HepG2 (cell line): ENCODE measurements around the gene NSF. TPM values are rescaled to one million over a fixed set of nuclear protein-coding genes. Genes with fewer than 3 reads are reported as not detected.
A peak's percentile ranks its signal among the peaks of the same experiment; 100 is the strongest.

ENCODE experiments used
- CCAR2 ChIP-seq: fragments of 200-400 bp; formaldehyde crosslinking; optimal IDR thresholded peaks from 2 replicates; pipeline ENCODE3; 2018; ENCODE audit warnings: low read depth, mild to moderate bottlenecking, low read length, moderate library complexity
- HMG20A ChIP-seq: IDR thresholded peaks from 2 replicates; pipeline ENCODE4 v1.6.1; 2016; ENCODE audit warnings: borderline replicate concordance
- MAZ ChIP-seq, 2 experiments: sonication (generic) in 1 of 2; formaldehyde crosslinking in 1 of 2; IDR thresholded peaks; 2 replicates each; pipeline versions ENCODE4 v1.5.0 to v1.6.1; 2012 to 2020; ENCODE audit warnings: low read depth in 2 of 2, mild to moderate bottlenecking in 2 of 2, borderline replicate concordance in 1 of 2, improper control_type of control experiment in 1 of 2, low read length in 1 of 2, missing genetic modification reagents in 1 of 2, moderate library complexity in 1 of 2
- NR2F6 ChIP-seq, 2 experiments: IDR thresholded peaks; 2 replicates each; pipeline ENCODE4 v1.6.1; 2016; ENCODE audit warnings: antibody characterized with exemption in 1 of 2, mild to moderate bottlenecking in 1 of 2
- NR3C1 ChIP-seq: sonication (generic); formaldehyde crosslinking; IDR thresholded peaks from 2 replicates; pipeline ENCODE4 v1.4.0; 2020; ENCODE audit warnings: missing genetic modification reagents
- RBAK ChIP-seq: sonication (generic); formaldehyde crosslinking; IDR thresholded peaks from 2 replicates; pipeline ENCODE4 v1.5.1; 2020; ENCODE audit warnings: mild to moderate bottlenecking, missing genetic modification reagents
- SALL2 ChIP-seq: sonication (generic); formaldehyde crosslinking; IDR thresholded peaks from 2 replicates; pipeline ENCODE4 v1.8.1; 2023; ENCODE audit warnings: mild to moderate bottlenecking, missing genetic modification reagents, inconsistent platforms
- SMAD3 ChIP-seq: sonication (generic); formaldehyde crosslinking; IDR thresholded peaks from 2 replicates; pipeline ENCODE4 v1.4.0; 2020; ENCODE audit warnings: missing genetic modification reagents
- ZBTB7A ChIP-seq: sonication (generic); formaldehyde crosslinking; IDR thresholded peaks from 2 replicates; pipeline ENCODE4 v1.8.0; 2022; ENCODE audit warnings: mild to moderate bottlenecking, missing genetic modification reagents
- polyA plus RNA-seq, 8 experiments: library from polyadenylated mRNA; depleted of rRNA in 3 of 8; stranded (reverse) in 7 of 8; unstranded in 1 of 8; fragments of >200 nt; fragmentation: Illumina TruSeq in 4 of 8; extraction: Trizol in 4 of 8; gene quantifications; 2 replicates each; pipeline versions ENCODE4 v1.2.1 to v1.2.3, GENCODE V29; 2011 to 2016; ENCODE audit warnings: low read depth in 4 of 8, missing spikeins in 1 of 8, mixed read lengths in 1 of 8; ENCODE audit not compliant: insufficient read depth in 1 of 8
- total RNA-seq, 5 experiments: library from RNA; depleted of rRNA; stranded (reverse); fragments of >200 nt; fragmentation: Illumina TruSeq; extraction: Trizol; gene quantifications; 2 replicates each; pipeline ENCODE4 v1.2.3, GENCODE V29; 2016; ENCODE audit warnings: low read depth in 1 of 5
- TF ChIP-seq, protein P1 (sequence below): sonication (generic); formaldehyde crosslinking; IDR thresholded peaks from 2 replicates; pipeline ENCODE4 v1.9.0; 2021; ENCODE audit warnings: mild to moderate bottlenecking, missing genetic modification reagents
- TF ChIP-seq, protein P2 (sequence below): sonication (generic); formaldehyde crosslinking; conservative IDR thresholded peaks from 2 replicates; pipeline ENCODE4 v1.8.0; 2022; ENCODE audit warnings: low read depth, missing genetic modification reagents
- TF ChIP-seq, protein P3 (sequence below): sonication (generic); formaldehyde crosslinking; IDR thresholded peaks from 2 replicates; pipeline ENCODE4 v1.8.1; 2023; ENCODE audit warnings: mild to moderate bottlenecking, moderate library complexity, missing genetic modification reagents
- TF ChIP-seq, protein P4 (sequence below): sonication (generic); formaldehyde crosslinking; IDR thresholded peaks from 2 replicates; pipeline ENCODE4 v1.8.0; 2022; ENCODE audit warnings: missing genetic modification reagents, mild to moderate bottlenecking, moderate library complexity, borderline replicate concordance
- TF ChIP-seq, protein P5 (sequence below): sonication (generic); formaldehyde crosslinking; IDR thresholded peaks from 2 replicates; pipeline ENCODE4 v1.8.0; 2022; ENCODE audit warnings: missing genetic modification reagents, low read depth, mild to moderate bottlenecking, borderline replicate concordance
- TF ChIP-seq, protein P6 (sequence below): sonication (generic); formaldehyde crosslinking; IDR thresholded peaks from 2 replicates; pipeline ENCODE4 v1.4.0; 2020; ENCODE audit warnings: low read depth, mild to moderate bottlenecking, missing genetic modification reagents

The NSF gene
- total and polyA plus RNA-seq, 2 of the 13 experiments (the other 11 are each of a cell fraction or from before 2014, with no cell fraction given), result 21.9 to 37.8 TPM

DNA sequence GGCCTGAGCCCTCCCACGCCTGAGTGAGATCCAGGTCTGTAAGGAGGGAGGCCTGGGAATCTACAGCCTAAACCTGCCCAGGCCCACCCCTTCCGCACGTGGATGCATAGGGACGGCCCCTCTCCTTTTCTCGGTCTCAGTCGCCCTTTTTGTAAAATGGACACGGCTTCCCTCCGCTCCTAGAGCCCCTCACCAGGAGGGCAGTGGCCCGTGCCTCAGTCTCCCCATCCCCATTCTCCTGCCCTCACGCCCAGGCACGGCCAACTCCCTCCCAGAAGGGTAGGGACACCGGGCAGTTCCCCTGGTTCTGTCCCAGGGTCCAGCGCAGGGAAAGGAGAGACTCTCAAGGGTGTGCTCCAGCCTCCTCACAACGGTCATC, 180.0 kb downstream of the NSF start (continued):
- TF ChIP-seq, protein P1, sequence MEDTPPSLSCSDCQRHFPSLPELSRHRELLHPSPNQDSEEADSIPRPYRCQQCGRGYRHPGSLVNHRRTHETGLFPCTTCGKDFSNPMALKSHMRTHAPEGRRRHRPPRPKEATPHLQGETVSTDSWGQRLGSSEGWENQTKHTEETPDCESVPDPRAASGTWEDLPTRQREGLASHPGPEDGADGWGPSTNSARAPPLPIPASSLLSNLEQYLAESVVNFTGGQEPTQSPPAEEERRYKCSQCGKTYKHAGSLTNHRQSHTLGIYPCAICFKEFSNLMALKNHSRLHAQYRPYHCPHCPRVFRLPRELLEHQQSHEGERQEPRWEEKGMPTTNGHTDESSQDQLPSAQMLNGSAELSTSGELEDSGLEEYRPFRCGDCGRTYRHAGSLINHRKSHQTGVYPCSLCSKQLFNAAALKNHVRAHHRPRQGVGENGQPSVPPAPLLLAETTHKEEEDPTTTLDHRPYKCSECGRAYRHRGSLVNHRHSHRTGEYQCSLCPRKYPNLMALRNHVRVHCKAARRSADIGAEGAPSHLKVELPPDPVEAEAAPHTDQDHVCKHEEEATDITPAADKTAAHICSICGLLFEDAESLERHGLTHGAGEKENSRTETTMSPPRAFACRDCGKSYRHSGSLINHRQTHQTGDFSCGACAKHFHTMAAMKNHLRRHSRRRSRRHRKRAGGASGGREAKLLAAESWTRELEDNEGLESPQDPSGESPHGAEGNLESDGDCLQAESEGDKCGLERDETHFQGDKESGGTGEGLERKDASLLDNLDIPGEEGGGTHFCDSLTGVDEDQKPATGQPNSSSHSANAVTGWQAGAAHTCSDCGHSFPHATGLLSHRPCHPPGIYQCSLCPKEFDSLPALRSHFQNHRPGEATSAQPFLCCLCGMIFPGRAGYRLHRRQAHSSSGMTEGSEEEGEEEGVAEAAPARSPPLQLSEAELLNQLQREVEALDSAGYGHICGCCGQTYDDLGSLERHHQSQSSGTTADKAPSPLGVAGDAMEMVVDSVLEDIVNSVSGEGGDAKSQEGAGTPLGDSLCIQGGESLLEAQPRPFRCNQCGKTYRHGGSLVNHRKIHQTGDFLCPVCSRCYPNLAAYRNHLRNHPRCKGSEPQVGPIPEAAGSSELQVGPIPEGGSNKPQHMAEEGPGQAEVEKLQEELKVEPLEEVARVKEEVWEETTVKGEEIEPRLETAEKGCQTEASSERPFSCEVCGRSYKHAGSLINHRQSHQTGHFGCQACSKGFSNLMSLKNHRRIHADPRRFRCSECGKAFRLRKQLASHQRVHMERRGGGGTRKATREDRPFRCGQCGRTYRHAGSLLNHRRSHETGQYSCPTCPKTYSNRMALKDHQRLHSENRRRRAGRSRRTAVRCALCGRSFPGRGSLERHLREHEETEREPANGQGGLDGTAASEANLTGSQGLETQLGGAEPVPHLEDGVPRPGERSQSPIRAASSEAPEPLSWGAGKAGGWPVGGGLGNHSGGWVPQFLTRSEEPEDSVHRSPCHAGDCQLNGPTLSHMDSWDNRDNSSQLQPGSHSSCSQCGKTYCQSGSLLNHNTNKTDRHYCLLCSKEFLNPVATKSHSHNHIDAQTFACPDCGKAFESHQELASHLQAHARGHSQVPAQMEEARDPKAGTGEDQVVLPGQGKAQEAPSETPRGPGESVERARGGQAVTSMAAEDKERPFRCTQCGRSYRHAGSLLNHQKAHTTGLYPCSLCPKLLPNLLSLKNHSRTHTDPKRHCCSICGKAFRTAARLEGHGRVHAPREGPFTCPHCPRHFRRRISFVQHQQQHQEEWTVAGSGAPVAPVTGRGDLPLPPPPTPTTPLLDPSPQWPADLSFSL (CRISPR knock-in tag), result no peak
- TF ChIP-seq, protein P2, sequence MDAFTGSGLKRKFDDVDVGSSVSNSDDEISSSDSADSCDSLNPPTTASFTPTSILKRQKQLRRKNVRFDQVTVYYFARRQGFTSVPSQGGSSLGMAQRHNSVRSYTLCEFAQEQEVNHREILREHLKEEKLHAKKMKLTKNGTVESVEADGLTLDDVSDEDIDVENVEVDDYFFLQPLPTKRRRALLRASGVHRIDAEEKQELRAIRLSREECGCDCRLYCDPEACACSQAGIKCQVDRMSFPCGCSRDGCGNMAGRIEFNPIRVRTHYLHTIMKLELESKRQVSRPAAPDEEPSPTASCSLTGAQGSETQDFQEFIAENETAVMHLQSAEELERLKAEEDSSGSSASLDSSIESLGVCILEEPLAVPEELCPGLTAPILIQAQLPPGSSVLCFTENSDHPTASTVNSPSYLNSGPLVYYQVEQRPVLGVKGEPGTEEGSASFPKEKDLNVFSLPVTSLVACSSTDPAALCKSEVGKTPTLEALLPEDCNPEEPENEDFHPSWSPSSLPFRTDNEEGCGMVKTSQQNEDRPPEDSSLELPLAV, result no peak
- TF ChIP-seq SMAD3 (no peak), HMG20A (no peak), ZBTB7A (peak; percentile 64), NR3C1 (CRISPR knock-in tag) (no peak), NR2F6 (IDR thresholded peaks at IDR 0.05) (no peak), NR2F6 (CRISPR knock-in tag; IDR thresholded peaks at IDR 0.05) (no peak), RBAK (CRISPR knock-in tag) (0 out of 2 replicates have a peak, but pooled peaks have one; percentile 26), SALL2 (CRISPR knock-in tag) (peak; percentile 12; the same call in 1 of the 2 replicates), MAZ (IDR thresholded peaks at IDR 0.05; ENCODE audit: borderline replicate concordance, low read depth, low read length) (no peak), MAZ (CRISPR knock-in tag; IDR thresholded peaks at IDR 0.05; ENCODE audit: low read depth) (no peak), CCAR2 (no peak)
- TF ChIP-seq, protein P3, sequence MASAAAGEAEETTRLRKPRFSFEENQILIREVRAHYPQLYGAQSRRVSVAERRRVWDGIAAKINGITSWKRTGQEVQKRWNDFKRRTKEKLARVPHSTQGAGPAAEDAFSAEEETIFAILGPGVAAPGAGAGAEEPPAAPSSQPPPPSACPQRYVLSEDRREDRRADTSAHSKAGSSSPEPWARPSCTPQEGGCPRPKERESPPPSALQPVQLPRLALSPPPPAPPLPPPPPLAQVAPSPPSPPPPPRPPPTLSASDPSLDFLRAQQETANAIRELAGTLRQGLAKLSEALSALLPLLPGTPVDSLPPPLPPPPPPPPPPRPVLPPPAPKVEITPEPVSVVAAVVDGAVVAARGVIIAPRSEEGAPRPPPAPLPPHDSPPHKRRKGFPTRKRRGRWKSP, result no peak
- TF ChIP-seq, protein P4, sequence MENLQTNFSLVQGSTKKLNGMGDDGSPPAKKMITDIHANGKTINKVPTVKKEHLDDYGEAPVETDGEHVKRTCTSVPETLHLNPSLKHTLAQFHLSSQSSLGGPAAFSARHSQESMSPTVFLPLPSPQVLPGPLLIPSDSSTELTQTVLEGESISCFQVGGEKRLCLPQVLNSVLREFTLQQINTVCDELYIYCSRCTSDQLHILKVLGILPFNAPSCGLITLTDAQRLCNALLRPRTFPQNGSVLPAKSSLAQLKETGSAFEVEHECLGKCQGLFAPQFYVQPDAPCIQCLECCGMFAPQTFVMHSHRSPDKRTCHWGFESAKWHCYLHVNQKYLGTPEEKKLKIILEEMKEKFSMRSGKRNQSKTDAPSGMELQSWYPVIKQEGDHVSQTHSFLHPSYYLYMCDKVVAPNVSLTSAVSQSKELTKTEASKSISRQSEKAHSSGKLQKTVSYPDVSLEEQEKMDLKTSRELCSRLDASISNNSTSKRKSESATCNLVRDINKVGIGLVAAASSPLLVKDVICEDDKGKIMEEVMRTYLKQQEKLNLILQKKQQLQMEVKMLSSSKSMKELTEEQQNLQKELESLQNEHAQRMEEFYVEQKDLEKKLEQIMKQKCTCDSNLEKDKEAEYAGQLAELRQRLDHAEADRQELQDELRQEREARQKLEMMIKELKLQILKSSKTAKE (CRISPR knock-in tag), result no peak
- TF ChIP-seq, protein P5, sequence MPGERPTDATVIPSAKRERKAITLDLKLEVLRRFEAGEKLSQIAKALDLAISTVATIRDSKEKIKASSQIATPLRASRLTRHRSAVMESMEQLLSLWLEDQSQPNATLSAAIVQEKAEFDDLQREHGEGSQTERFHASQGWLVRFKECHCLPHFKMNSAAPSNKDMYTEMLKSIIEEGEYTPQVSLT (CRISPR knock-in tag), result no peak
- TF ChIP-seq, protein P6, sequence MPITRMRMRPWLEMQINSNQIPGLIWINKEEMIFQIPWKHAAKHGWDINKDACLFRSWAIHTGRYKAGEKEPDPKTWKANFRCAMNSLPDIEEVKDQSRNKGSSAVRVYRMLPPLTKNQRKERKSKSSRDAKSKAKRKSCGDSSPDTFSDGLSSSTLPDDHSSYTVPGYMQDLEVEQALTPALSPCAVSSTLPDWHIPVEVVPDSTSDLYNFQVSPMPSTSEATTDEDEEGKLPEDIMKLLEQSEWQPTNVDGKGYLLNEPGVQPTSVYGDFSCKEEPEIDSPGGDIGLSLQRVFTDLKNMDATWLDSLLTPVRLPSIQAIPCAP, result no peak
